NB4 (cell line): ENCODE measurements around the gene NFIX.

ENCODE experiments used
- DNase-seq: peaks from one replicate; pipeline ENCODE4 v3.0.0; 2010; ENCODE audit warnings: low read depth
- H3K4me3 ChIP-seq: one replicate; pipeline ENCODE4 v1.5.1; 2011; ENCODE audit warnings: mild to moderate bottlenecking, low read depth, low read length, moderate library complexity
- MYC ChIP-seq: IDR thresholded peaks from 2 replicates; pipeline ENCODE4 v1.6.1; 2011; ENCODE audit warnings: low read depth, low read length
- POLR2A ChIP-seq: IDR thresholded peaks from 2 replicates; pipeline ENCODE4 v1.6.1; 2011; ENCODE audit warnings: mild to moderate bottlenecking; ENCODE audit not compliant: insufficient read length; ENCODE audit errors: extremely low read depth
- TF ChIP-seq, protein P1 (sequence below): IDR thresholded peaks from one replicate; pipeline ENCODE4 v1.5.1; 2012; ENCODE audit warnings: low read depth, low read length
- TF ChIP-seq, protein P2 (sequence below): IDR thresholded peaks from 2 replicates; pipeline ENCODE4 v1.6.1; 2011; ENCODE audit warnings: low read depth, low read length

The NFIX gene

DNA sequence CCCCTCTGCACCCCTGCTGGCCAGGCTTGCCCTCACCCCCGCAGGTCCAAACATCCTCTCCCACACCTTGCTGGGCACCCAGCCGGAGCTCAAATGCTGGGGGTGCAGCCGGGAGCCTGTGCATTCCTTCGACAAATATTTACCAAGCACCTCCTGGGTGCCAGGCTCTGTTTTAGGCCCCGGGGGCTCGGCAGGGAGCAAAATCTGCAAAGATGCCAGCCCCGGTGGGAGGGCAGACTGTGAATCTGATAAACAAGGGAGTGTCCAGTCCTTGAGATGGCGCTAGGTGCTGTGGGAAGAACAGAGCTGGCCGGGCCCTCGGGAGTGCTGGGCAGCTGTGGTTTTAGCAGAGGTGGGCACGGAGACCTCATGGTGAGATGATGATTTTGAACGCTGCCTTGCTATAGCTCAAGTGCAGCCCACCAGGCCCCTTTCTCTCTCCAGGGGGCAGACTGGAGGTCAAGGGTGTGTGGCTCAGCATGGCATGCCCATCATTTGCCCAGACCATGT is 10.6 kb downstream of the NFIX start:
- no peak for DNase-seq
- TF ChIP-seq, protein P1, sequence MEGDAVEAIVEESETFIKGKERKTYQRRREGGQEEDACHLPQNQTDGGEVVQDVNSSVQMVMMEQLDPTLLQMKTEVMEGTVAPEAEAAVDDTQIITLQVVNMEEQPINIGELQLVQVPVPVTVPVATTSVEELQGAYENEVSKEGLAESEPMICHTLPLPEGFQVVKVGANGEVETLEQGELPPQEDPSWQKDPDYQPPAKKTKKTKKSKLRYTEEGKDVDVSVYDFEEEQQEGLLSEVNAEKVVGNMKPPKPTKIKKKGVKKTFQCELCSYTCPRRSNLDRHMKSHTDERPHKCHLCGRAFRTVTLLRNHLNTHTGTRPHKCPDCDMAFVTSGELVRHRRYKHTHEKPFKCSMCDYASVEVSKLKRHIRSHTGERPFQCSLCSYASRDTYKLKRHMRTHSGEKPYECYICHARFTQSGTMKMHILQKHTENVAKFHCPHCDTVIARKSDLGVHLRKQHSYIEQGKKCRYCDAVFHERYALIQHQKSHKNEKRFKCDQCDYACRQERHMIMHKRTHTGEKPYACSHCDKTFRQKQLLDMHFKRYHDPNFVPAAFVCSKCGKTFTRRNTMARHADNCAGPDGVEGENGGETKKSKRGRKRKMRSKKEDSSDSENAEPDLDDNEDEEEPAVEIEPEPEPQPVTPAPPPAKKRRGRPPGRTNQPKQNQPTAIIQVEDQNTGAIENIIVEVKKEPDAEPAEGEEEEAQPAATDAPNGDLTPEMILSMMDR = no peak
- TF ChIP-seq POLR2A = no peak
- no peak overlapping the region for H3K4me3 ChIP-seq

DNA sequence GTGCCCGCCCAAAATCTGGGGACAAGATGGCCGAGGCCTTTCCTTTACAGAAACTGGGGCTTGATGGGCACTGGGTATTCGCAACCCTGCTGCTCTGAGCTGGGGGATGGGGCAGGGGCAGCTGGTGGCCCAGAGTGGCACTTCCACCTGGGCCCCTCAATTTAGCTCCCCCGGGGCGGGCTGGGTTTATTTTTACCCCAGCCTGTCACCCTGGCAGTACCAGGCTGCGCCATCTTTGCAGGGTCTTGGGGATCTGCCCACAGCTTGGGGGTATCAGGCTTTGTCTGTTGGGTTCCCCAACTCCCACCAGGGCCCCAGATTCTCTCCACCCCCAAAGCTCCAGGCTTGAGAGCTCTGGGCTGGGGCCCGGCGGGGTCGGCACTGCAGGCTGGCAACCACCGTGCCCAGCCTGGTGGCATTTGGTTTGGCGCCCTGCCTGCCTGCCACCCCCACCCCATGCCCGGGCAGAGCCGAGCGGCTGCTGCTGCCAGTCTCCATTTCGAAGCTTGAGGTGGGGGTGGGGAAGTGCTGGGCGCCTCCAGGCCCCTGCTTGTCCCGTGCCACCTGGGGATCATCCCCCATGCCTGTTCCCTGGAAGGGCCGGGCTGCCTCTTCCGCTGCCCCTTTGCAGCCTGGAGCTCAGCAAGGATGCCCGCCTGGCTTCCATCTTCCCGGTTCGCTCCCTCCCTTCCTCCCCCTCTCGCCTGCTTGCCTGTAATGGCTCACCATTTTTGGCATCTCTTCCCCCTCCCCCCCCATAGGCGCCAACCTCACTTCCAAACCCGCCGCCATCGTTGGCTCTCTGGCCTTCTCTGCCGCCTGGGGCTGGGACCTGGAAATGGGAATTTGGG is 11.4 kb downstream of the NFIX start:
- H3K4me3 ChIP-seq = no peak overlapping the region
- no peak for DNase-seq
- TF ChIP-seq MYC (no peak), POLR2A (no peak)
- TF ChIP-seq, protein P2, sequence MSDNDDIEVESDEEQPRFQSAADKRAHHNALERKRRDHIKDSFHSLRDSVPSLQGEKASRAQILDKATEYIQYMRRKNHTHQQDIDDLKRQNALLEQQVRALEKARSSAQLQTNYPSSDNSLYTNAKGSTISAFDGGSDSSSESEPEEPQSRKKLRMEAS = no peak
- TF ChIP-seq, protein P1 = no peak

DNA sequence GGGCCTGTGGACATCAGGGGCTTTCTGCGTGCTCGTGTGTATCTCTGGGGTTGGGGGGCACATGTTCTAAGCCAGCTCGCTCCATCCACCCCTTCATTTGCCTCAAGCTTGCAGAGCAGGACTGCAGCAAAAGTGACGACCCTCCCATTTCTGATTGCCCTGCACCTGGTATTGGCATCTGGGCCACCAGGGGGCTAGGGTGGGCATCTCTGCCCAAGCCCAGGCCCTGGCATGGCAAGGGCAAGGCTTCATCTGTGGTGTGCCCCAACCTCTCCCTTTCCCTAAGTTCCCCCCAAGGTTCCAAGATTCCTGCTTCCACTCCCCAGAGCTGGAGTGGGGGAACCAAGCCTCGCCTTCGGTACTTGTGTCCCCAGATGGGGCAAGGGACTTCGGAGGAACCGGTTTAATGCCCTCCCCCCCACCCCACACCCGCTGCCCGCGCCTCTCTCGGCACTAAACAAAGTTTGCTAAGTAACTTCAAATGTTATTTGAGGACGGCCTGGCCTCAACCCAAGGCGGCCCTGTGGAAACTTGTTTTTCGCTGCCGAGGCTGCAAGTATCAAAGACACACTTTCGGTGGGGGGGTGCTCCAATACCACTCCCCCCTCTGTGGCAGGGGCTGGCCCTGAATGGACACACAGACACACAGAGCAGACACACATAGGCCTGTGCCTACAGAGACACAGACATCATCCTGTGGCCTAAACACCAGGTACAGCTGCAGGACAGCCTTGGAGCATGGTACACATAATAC is 12.2 kb downstream of the NFIX start:
- DNase-seq = no peak
- TF ChIP-seq, protein P1 = no peak
- TF ChIP-seq POLR2A (no peak), MYC (no peak)
- TF ChIP-seq, protein P2 = no peak
- H3K4me3 ChIP-seq = no peak overlapping the region

DNA sequence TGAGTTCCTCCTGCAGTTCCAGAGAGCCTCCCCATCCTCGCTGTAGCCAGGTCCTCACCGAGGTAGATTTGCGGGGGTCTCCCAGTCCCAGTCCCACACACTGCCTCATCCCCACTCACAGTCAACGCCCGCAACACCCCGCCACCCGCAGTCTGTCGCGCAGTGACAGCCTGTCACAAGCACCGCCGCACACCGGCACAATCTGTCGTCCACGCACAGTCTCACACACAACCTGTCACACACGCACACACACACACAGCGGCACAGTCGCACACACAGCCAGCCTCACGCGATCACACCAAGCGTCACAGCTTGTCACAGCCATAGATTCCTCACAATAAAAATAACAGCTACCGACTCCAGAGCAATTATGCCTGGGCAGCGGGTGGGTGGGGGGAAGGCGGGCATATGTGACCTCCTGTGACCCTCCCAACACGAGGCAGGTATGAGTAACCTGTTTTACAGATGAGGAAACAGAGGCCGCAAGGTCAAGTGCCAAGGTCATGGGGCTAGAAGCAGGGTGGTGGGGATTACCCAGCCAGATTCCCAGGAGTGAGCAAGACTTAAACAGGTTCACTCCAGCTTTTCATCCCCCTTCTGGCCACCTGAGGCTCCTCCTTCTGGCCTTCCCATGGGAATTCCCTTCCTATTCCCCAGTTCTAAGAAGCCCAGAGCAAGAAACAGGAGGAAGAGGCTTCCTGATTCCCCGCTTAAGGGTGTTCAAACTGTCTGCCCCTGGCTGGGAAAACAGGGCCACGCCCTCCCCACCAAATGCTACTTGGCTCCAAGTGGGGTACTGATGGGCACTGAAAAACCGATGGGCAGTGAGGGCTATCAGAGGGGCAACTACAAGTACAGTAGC is 13.9 kb downstream of the NFIX start:
- TF ChIP-seq, protein P2 = no peak
- TF ChIP-seq, protein P1 = no peak
- TF ChIP-seq MYC = no peak
- TF ChIP-seq POLR2A = no peak
- H3K4me3 ChIP-seq = no peak overlapping the region
- no peak for DNase-seq

DNA sequence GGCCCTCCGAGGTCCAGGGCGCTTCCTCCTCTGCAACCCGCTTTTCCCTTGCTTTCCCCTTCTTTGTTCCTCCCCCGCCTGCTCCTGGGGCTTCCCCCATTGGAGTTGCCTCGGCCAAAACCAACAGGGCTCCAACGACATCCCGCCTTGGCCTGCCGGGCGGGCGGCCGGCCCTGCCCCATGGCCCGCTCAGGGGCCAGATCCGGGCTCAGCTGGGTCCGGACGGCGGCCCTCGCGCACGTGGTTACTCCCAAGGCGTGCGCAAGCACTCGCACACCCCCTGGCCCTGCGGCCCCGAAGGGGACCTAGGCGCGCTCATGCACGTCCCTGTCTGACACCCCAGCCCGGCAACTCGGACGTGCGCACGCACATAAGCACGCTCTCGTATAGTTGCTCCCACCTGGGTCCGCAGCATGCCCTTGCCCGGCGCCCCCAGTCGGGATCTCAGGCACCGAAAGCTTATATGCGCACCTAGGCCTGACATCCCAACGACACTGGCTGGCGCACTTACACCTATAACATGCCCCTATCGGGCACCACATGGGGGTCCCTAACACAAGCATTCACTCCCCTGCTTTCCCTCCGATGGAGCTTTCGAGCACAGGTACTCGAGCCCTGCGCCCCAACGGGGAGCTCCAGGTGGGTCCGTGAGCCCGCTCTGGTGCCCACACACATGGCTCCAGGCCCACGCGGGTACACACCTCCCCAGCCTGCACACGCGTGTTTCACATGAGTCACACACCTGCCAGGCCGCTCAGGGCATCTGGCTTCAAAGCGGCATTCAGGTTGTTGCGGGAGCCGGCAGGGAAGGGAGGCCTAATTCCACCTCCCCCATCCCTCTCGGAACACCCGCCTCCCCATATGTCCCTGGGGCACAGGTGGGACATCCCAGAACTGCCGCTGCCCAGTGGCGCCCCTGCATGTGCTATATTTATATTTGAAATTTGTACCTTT is 15.0 kb downstream of the NFIX start:
- no peak overlapping the region for H3K4me3 ChIP-seq
- DNase-seq = no peak
- TF ChIP-seq, protein P2 = no peak
- TF ChIP-seq, protein P1 = no peak
- TF ChIP-seq MYC = no peak
- no peak for TF ChIP-seq POLR2A
